GM19239 (cell line): ENCODE data around the gene PCBP3.
"Not testable (repeated sequence)": the region's sequence is repeated elsewhere in the genome, so short reads cannot be mapped to it uniquely, and the experiment has no call there.

Experiments used
- DNase-seq: peaks from one replicate; pipeline ENCODE4 v3.0.0; 2011; ENCODE audit warnings: low spot score; ENCODE audit not compliant: insufficient read length
- FAIRE-seq: peaks from 2 replicates; lab custom pipeline; 2011; peaks lifted over from hg19 to GRCh38; lab: Jason Lieb, UNC

PCBP3 gene

GRCh38 chr21:45850181-45850580 is 206.7 kb downstream of the PCBP3 start:
- FAIRE-seq (no peak), DNase-seq (no peak)

GRCh38 chr21:45852386-45852785 is 208.9 kb downstream of the PCBP3 start:
- FAIRE-seq, DNase-seq: not testable (repeated sequence)

GRCh38 chr21:45852886-45853400 is 209.4 kb downstream of the PCBP3 start:
- DNase-seq (no peak), FAIRE-seq (no peak)

GRCh38 chr21:45853703-45854342 is 210.3 kb downstream of the PCBP3 start:
- FAIRE-seq (no peak), DNase-seq (no peak)

DNA sequence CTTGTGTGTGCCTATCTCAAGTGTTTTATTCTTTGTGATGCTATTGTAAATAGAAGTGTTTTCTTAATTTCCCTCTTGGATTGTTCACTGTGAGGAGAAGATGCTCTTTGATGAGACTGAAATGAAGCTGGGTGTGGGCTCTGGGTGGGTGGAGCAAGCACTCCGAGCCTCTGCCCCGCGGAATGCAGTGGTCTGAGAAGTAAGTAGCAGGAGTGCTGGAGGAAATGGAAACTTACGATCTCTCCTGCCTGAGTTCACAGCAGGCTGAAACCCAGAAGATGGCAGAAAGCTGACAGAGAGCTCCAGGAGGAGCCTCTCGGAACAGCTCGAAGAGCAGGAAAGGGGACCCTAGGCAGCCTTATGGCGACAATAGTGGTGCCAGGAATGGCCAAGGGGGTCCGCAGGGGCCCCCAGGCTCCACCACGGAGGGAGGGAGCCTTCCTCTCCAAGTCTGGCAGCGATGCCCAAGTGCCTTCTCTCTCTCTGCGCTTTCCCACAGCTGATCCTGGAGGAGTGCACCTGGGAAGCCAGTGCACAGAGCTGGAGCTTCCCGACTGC is 211.2 kb downstream of the PCBP3 start:
- DNase-seq, result no peak
- no peak for FAIRE-seq

DNA sequence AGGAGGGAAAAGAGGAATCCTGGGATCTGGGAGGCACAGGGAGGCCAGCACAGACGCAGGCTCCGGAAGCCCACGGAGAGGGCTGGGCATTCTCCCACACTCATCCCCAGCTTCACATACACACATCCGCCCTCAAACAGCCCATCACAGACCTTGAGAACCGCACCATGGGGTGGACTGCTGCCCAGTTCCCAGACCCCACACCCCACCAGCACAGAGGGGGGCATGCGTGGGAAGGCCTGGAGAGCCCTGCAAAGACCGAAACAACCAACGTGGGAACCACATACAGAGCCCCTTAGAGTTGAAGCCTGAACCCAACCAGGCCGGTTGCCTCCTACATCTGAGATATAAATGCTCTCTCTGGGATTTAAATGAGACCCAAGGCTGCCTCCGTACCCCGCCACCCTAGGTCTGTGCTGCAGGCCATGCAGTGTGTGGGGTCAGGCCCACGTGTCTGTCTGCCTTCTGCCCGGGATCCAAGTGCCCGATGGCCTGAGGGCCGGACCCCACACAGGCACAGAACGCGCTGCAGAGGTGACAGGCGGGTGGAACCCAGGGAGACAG is 211.8 kb downstream of the PCBP3 start:
- DNase-seq (no peak), FAIRE-seq (no peak)

GRCh38 chr21:45856442-45856841 is 212.9 kb downstream of the PCBP3 start:
- no peak for DNase-seq
- no peak for FAIRE-seq

DNA sequence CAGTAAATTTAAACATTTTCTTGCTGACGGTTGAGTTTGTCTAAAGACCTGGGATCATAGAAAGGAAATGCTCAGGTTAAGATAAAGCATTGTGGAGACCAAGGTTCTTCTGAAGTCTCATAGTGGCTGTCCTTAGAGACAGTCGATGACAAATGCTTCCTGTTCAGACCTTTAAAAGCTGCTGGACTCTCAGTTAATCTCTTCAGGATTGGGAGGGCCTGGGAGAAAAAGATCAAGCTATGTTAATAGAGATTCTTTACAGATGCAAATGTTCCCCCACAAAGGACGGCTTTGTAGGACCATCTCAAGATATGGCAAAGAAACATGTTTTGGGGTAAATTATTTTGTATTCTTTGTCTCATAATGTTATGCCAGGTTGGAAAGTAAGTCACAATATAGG is 213.4 kb downstream of the PCBP3 start:
- FAIRE-seq, result no peak
- no peak for DNase-seq

DNA sequence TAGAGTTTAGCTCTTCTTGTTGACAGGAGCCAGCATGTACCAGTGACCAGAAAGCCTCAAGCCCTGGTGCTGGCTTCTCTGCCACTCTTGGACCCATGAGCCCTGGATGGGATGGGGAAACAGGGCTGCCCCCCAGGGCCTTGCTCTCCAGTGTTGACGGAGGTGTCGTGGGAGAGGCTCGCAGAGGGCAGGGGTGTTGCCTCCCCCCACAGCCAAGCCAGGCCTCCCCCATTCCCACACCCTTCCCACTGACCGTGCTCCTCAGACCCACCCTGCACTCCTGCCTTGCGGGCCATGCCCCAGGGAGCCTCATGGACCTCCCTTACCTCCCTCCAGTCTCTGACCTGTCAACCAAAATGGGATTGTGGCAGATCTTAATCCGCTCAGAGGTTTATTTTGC is 214.2 kb downstream of the PCBP3 start:
- FAIRE-seq (no peak), DNase-seq (no peak)

- no peak for DNase-seq
- no peak for FAIRE-seq
Measured at GRCh38 chr21:45858180-45858579, 214.7 kb downstream of the PCBP3 start.

- DNase-seq, result no peak
- no peak for FAIRE-seq
Measured at GRCh38 chr21:45859041-45859761, 215.7 kb downstream of the PCBP3 start.

DNA sequence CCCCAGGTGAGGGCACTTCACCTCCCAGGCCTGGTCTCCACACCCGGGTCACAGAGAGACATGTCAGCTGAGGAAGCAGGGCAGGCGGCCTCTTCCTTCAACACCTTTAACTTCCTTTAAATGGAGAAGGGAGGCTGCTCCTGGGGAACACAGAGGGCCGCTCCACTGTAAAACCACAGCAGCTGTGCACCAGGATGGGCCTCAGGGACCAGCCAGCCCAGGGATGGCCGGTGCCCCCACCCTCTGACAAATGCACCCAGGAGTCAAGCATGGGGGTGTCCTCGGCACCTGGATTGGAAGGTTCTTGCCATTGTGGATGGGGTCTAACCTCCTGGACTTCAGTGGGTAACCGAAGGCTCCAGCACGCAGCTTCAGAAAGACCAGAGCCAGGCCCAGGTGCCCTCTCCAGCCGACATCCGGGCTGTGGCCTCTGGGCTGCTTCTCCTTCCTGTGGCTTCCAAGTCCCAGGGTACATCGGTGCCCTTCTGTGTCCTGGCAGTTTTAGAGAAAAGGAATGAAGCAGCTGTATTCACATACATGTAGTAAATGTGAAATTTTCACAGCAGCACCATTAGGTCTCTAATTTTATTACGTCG is 216.3 kb downstream of the PCBP3 start:
- FAIRE-seq (no peak), DNase-seq (no peak)

DNA sequence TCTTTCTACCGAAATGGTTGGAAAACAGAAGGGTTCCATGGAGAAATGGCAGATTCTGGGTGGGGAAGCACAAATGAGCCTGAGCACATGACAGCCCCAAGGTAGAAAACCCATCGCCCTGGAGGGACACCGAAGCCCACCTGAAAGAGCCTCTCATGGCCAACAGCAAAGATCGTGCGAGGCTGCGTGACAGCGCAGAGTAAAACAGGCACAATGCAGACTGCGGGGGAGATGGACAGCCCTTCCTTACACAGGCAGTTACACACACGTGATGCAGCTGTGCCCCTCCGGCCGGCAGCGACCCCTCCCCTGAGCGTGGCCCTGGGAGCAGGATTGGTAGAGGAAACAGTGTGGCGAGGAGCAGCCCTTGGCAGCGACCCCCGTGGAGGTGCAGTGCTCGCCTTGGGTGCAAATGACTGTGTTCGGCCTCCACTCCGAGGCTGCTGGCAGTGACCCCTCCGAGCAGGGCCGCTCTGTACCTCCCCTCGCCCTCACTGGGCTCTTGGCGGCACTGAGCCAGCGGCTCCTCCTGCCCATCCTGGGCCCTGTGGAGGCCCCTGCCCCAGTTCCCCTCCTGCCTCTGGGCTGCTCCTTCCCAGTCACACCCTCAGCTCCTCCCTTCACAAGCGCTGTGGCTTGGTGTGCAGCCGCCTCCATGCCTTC is 217.1 kb downstream of the PCBP3 start:
- DNase-seq, result no peak
- no peak for FAIRE-seq

DNA sequence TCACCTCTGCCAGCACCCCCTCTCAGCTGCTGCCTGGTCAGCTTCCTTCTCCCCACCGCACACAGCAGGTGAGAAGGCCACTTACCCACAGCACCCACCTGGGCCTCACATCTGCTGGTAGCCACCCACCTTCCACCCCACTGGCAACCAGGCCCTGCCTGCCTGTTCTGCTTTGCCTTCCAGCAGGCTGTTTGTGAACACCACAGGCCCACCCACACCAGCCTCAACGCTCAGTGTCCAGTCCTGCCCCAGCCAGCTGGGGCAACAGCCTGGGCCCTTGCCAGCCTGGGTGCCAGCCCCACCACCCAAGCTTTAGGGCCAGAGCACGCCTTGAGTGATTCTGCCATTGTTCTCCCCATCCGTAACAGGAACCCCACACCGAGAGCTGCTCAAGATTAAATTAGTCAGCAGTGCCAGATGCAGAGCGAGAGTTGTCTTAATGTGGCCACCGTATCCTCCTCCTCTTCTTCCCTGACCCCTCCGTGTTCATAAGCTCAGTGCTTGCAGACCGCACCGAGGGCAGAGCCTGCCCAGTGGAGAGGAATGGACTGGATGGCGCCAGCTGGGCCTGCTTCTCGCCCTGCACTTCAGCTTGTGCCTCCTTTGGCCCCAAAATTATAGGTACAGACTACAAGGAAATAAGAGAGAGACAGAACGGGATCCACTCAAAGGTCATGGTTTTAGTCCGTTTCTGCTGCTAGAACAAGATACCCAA is 217.8 kb downstream of the PCBP3 start:
- DNase-seq, result no peak
- FAIRE-seq, result no peak

DNA sequence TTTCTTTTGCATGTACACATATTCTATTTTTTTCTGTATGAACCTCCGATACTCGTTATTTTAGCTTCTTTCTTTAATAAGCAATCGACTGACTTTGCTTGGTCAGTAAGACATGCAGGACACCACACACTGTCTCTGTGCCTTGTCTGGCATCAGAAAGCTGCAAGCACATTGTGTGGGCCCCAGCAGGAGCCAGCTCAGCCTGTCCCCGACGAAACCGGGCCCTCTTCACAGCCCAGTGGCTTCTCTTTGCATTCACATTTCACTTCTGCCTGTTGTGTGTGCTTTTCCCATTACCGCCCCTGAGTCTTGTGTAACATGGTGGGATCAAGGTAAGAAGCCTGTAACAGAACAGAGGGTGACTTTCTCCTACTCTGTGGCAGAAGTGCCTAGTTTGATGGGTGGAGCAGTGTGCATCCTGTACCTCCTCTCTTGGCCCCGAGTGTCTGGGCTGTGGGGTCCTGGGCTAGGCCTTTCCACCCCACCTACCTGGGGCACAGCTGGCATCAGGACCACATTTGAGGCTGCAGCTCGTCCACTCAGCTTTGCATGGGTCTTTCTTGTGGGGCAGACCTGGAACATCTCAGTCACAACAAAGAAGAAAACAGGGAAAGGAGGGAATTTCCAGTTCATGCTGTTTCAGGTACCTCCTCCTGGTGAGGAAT is 219.2 kb downstream of the PCBP3 start:
- FAIRE-seq, result no peak
- DNase-seq, result no peak

DNA sequence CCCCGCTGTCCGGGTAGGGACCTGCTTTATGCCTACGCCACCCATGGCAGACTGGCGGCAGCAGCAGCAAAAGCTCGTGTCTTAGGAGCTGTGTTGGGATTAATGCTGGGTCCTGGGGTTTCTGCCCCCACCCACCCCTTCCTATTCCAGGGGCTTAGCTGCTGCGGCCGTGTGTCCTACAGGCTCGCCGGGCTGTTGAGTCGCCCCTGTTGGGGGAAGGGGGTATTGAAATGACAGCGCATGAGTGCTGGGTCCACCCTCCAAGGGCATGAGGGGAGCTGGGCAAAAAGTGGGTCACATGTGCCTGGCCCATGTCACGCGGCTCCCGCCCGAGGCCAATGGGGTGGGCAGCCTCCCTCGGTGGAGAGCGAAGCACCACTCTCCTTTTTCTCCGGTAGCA is 219.7 kb downstream of the PCBP3 start:
- no peak for FAIRE-seq
- no peak for DNase-seq

GRCh38 chr21:45863751-45864150 is 220.2 kb downstream of the PCBP3 start:
- DNase-seq (no peak), FAIRE-seq (no peak)

- DNase-seq, result no peak
Measured at GRCh38 chr21:45864436-45864835, 220.9 kb downstream of the PCBP3 start.

More at GRCh38 chr21:45864436-45864835, 220.9 kb downstream of the PCBP3 start:
- FAIRE-seq, result no peak
